ENCODE results near the gene FAM120A. TPM values are rescaled to one million over a fixed set of nuclear protein-coding genes. Genes with fewer than 3 reads are reported as not detected.

FAM120A gene, protein sequence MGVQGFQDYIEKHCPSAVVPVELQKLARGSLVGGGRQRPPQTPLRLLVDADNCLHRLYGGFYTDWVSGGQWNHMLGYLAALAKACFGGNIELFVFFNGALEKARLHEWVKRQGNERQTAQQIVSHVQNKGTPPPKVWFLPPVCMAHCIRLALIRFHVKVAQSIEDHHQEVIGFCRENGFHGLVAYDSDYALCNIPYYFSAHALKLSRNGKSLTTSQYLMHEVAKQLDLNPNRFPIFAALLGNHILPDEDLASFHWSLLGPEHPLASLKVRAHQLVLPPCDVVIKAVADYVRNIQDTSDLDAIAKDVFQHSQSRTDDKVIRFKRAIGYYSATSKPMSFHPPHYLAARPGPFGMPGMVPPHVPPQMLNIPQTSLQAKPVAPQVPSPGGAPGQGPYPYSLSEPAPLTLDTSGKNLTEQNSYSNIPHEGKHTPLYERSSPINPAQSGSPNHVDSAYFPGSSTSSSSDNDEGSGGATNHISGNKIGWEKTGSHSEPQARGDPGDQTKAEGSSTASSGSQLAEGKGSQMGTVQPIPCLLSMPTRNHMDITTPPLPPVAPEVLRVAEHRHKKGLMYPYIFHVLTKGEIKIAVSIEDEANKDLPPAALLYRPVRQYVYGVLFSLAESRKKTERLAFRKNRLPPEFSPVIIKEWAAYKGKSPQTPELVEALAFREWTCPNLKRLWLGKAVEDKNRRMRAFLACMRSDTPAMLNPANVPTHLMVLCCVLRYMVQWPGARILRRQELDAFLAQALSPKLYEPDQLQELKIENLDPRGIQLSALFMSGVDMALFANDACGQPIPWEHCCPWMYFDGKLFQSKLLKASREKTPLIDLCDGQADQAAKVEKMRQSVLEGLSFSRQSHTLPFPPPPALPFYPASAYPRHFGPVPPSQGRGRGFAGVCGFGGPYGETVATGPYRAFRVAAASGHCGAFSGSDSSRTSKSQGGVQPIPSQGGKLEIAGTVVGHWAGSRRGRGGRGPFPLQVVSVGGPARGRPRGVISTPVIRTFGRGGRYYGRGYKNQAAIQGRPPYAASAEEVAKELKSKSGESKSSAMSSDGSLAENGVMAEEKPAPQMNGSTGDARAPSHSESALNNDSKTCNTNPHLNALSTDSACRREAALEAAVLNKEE
- 93.1 and 95.9 TPM in 2 replicates for total RNA-seq
- long read RNA-seq, full-length matches to known transcripts, result 4 of 60 reads
- long read RNA-seq, partial matches to known transcripts, result 51 of 60 reads
- long read RNA-seq, other reads (novel, unspliced or antisense), result 5 of 60 reads

DNA sequence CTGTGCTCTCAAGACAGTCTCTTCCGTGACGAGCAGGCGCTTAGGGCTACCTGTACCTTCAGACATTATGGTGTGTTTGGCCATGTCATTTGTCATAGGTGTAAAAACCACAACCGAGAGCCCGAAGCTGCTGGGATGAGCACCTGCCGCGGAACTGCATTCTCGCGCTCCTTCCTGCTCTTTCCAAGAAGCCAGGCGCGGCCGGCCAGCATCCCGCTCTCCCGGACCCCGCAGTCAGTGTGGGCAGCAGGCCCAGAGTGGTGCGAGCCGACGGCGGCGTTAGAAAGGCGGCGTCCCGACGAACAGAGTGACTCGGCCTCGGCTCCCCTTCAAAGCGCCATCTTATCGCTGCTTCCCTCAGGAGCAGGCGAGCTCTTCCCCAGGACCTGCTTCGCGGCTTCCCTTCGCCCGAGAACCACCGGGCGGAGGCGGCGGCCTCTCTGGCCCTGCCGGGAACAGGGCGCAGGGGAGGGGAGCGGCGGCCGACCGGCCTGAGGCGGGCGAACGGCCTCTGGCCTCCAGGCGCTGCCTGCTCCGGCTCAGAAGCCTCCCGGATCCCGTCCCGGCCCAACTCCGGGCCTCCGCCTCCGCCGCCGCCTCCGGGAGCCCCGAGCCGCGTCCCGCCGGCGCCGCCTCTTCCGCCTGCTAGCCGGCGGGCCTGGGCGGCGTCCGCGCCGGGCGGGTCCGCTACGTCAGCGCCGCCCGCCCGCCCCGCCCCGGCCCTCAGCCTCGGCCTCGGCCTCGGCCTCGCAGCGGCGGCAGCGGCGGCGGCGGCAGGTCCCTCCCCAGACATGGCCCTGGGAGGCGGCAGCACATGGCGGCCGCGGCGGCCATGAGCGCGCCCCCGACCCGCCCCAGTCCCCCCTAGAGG, at the start of gene FAM120A:
TSS of gene FAM120A (plus strand) at position 741 of the 871 bp plus-strand sequence. CDS start 231 bp downstream, outside the sequence.
- Mint-ChIP-seq H3K27me3 (ENCODE audit: unreplicated experiment) (no peaks in the 10 kb centered on the region), H3K36me3 (ENCODE audit: unreplicated experiment) (peaks cover 24% of the 10 kb centered on the region), H3K9me3 (ENCODE audit: unreplicated experiment) (no peaks in the 10 kb centered on the region), H3K4me3 (ENCODE audit: unreplicated experiment) (peak within 1 kb of the TSS; percentile 96), H3K4me1 (ENCODE audit: unreplicated experiment) (peaks cover 35% of the 10 kb centered on the region), H3K27ac (ENCODE audit: unreplicated experiment) (peak within 1 kb of the TSS; percentile 92)
- TF ChIP-seq, protein P1, sequence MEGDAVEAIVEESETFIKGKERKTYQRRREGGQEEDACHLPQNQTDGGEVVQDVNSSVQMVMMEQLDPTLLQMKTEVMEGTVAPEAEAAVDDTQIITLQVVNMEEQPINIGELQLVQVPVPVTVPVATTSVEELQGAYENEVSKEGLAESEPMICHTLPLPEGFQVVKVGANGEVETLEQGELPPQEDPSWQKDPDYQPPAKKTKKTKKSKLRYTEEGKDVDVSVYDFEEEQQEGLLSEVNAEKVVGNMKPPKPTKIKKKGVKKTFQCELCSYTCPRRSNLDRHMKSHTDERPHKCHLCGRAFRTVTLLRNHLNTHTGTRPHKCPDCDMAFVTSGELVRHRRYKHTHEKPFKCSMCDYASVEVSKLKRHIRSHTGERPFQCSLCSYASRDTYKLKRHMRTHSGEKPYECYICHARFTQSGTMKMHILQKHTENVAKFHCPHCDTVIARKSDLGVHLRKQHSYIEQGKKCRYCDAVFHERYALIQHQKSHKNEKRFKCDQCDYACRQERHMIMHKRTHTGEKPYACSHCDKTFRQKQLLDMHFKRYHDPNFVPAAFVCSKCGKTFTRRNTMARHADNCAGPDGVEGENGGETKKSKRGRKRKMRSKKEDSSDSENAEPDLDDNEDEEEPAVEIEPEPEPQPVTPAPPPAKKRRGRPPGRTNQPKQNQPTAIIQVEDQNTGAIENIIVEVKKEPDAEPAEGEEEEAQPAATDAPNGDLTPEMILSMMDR (IDR thresholded peaks at IDR 0.05), result no peak
- peak; percentile 89 for DNase-seq (ENCODE audit: extremely low spot score, unreplicated experiment)

DNA sequence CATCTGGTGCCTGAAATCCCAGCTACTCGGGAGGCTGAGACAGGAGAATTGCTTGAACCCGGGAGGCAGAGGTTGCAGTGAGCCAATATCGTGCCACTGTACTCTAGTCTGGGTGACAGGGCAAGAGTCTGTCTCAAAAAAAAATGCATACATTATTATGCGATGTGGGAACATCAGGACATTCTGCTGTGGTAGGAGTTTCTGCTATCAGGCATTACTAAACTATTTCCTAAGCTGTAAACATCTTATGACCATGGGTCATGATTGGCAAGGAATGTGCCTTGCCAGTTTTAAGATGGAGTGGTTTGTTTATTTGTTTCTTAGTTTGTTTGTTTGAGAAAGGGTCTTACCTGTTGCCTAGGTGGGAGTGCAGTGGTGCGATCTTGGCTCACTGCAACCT, 45.1 kb upstream of the FAM120A start:
- no peak for DNase-seq (ENCODE audit: extremely low spot score, unreplicated experiment)
- H3K27me3 Mint-ChIP-seq (ENCODE audit: unreplicated experiment), result peaks cover 40% of the 10 kb centered on the region
- H3K27ac Mint-ChIP-seq (ENCODE audit: unreplicated experiment), result no peak overlapping the region
- TF ChIP-seq, protein P1 (IDR thresholded peaks at IDR 0.05), result no peak
- H3K9me3 Mint-ChIP-seq (ENCODE audit: unreplicated experiment), result no peaks in the 10 kb centered on the region
- no peaks in the 10 kb centered on the region for H3K36me3 Mint-ChIP-seq (ENCODE audit: unreplicated experiment)
- no peaks in the 10 kb centered on the region for H3K4me1 Mint-ChIP-seq (ENCODE audit: unreplicated experiment)
- no peak overlapping the region for H3K4me3 Mint-ChIP-seq (ENCODE audit: unreplicated experiment)

DNA sequence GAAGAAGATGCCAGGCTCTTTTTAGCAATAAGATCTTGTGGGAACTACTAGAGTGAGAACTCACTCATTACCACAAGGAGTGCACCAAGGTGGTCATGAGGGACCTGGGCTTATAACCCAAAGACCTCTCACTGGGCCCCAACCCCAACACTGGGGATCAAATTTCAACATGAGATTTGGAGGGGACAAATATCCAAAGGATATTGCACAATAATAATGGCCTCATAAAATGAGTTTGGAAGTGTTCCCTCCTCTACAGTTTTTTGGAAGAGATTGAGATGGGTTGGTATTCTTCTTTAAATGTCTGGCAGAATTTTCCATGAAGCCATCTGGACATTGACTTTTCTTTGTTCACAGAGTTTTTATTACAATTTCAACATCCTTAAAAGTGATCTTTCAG, 38.0 kb upstream of the FAM120A start:
- no peak overlapping the region for H3K4me3 Mint-ChIP-seq (ENCODE audit: unreplicated experiment)
- H3K9me3 Mint-ChIP-seq (ENCODE audit: unreplicated experiment), result peaks cover 14% of the 10 kb centered on the region

DNA sequence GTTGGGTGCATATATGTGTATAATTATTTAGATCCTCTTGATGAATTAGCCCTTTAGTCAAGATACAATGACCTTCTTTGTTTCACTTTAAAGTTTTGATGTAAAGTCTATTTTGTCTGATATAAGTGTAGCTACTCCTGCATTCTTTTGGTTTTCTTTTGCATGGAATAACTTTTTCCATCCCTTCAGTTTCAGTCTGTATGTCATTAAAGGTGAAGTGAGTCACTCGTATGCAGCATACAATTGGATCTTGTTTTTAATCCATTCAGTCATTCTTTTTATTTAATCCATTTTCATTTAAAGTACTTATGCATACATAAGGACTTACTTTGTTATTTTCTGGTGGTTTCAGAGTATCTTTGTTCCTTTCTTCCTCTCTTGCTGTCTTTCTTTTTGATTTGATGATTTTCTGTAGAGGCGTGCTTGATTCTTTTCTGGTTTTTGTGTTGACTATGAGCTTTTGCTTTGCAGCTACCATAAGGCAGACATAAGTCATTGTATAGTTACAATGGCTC, 36.3 kb upstream of the FAM120A start:
- H3K4me1 Mint-ChIP-seq (ENCODE audit: unreplicated experiment), result no peaks in the 10 kb centered on the region
- H3K27ac Mint-ChIP-seq (ENCODE audit: unreplicated experiment), result no peak overlapping the region
- DNase-seq (ENCODE audit: extremely low spot score, unreplicated experiment), result no peak
- TF ChIP-seq, protein P1 (IDR thresholded peaks at IDR 0.05), result no peak
- H3K9me3 Mint-ChIP-seq (ENCODE audit: unreplicated experiment), result peaks cover 20% of the 10 kb centered on the region
- H3K27me3 Mint-ChIP-seq (ENCODE audit: unreplicated experiment), result peaks cover 42% of the 10 kb centered on the region
- no peak overlapping the region for H3K4me3 Mint-ChIP-seq (ENCODE audit: unreplicated experiment)
- H3K36me3 Mint-ChIP-seq (ENCODE audit: unreplicated experiment), result peaks cover 2% of the 10 kb centered on the region

More for the DNA sequence above, 38.0 kb upstream of the FAM120A start:
- Mint-ChIP-seq H3K27me3 (ENCODE audit: unreplicated experiment) (peaks cover 56% of the 10 kb centered on the region), H3K27ac (ENCODE audit: unreplicated experiment) (no peak overlapping the region), H3K4me1 (ENCODE audit: unreplicated experiment) (no peaks in the 10 kb centered on the region), H3K36me3 (ENCODE audit: unreplicated experiment) (no peaks in the 10 kb centered on the region)
- TF ChIP-seq, protein P1 (IDR thresholded peaks at IDR 0.05), result no peak
- DNase-seq (ENCODE audit: extremely low spot score, unreplicated experiment), result no peak
